Sigmoid colon (tissue), 3 donors: ENCODE results near the gene RUNX2.

Source experiments
- CTCF ChIP-seq, 4 experiments: fragments of 450-650 bp in 3 of 4; fragments of 200-600 bp in 1 of 4; IDR thresholded peaks; one replicate each; pipeline ENCODE4 v1.5.1; 2016 to 2019; ENCODE audit warnings: antibody characterized with exemption in 4 of 4, mild to moderate bottlenecking in 3 of 4, moderate library complexity in 2 of 4
- POLR2A ChIP-seq, 2 donors: fragments of 450-650 bp; IDR thresholded peaks; one replicate each; pipeline ENCODE4 v1.6.1; 2016; ENCODE audit warnings: antibody characterized with exemption in 2 of 2, mild to moderate bottlenecking in 2 of 2, moderate library complexity in 2 of 2

GRCh38 chr6:45545416-45545815, 217.3 kb downstream of the RUNX2 start:
- no peak for TF ChIP-seq POLR2A (IDR thresholded peaks at IDR 0.05)
- TF ChIP-seq CTCF (IDR thresholded peaks at IDR 0.05): no peak
